Spleen (tissue), 11 donors: ENCODE data around the gene PAX7. TPM values are rescaled to one million over a fixed set of nuclear protein-coding genes. Genes with fewer than 3 reads are reported as not detected.

ENCODE experiments used
- DNase-seq: peaks from one replicate; pipeline ENCODE4 v3.0.0-alpha.2; 2020
- H3K27ac ChIP-seq, 8 donors: fragments of 200-600 bp; sonication (generic) in 7 of 8; 1 replicate in 4 of 8; 2 replicates in 4 of 8; pipeline versions ENCODE4 v1.5.0 to v1.8.0; 2016 to 2021; ENCODE audit warnings: inconsistent platforms in 4 of 8, mild to moderate bottlenecking in 4 of 8, moderate library complexity in 1 of 8
- H3K27me3 ChIP-seq, 7 donors: fragments of 200-600 bp; sonication (generic) in 6 of 7; replicated peaks in 1 of 7; 1 replicate in 4 of 7; 2 replicates in 3 of 7; pipeline versions ENCODE4 v1.5.0 to v1.8.0; 2016 to 2021; ENCODE audit warnings: inconsistent platforms in 3 of 7, mild to moderate bottlenecking in 1 of 7
- H3K36me3 ChIP-seq, 6 donors: fragments of 200-600 bp; sonication (generic) in 5 of 6; 1 replicate in 4 of 6; 2 replicates in 2 of 6; pipeline versions ENCODE4 v1.5.0 to v1.8.0; 2016 to 2021; ENCODE audit warnings: inconsistent platforms in 2 of 6
- H3K4me1 ChIP-seq, 6 donors: fragments of 200-600 bp; sonication (generic) in 5 of 6; 1 replicate in 3 of 6; 2 replicates in 3 of 6; pipeline versions ENCODE4 v1.5.0 to v1.8.0; 2016 to 2021; ENCODE audit warnings: inconsistent platforms in 3 of 6
- H3K4me3 ChIP-seq, 8 donors: fragments of 200-600 bp; sonication (generic) in 7 of 8; 1 replicate in 4 of 8; 2 replicates in 4 of 8; pipeline versions ENCODE4 v1.5.0 to v1.8.0; 2016 to 2021; ENCODE audit warnings: inconsistent platforms in 4 of 8, mild to moderate bottlenecking in 4 of 8, moderate library complexity in 2 of 8
- H3K9me3 ChIP-seq, 8 donors: fragments of 200-600 bp; sonication (generic) in 7 of 8; 1 replicate in 4 of 8; 2 replicates in 4 of 8; pipeline versions ENCODE4 v1.5.0 to v1.8.0; 2016 to 2021; ENCODE audit warnings: inconsistent platforms in 4 of 8
- POLR2A ChIP-seq, 3 donors: fragments of 450-650 bp; IDR thresholded peaks; one replicate each; pipeline ENCODE4 v1.5.1; 2017; ENCODE audit warnings: antibody characterized with exemption in 3 of 3, mild to moderate bottlenecking in 1 of 3
- POLR2AphosphoS5 ChIP-seq, 3 donors: sonication (generic); formaldehyde crosslinking; IDR thresholded peaks; one replicate each; pipeline ENCODE4 v1.5.1; 2017; ENCODE audit warnings: antibody characterized with exemption in 3 of 3
- WGBS, 5 donors: extraction: QIAGEN DNeasy Blood & Tissue Kit in 3 of 5; methylation state at CpG; one replicate each; pipeline versions ENCODE4 v1.1.5 to v1.1.7; 2013 to 2018; 5-methylcytosine and 5-hydroxymethylcytosine counted together
- intact Hi-C: fragments of 100-400 bp; cut with DNase I; formaldehyde crosslinking; loops from one replicate; pipeline ENCODE4 v1.15.0; 2023; ENCODE audit warnings: low total_unique reads
- polyA plus RNA-seq, 3 donors: library from polyadenylated mRNA; stranded (reverse); fragments of 200-250 nt; gene quantifications; one replicate each; pipeline ENCODE4 v1.2.1, GENCODE V29; 2013
- total RNA-seq, 7 donors: library from RNA; depleted of rRNA in 3 of 7; stranded (reverse); fragments of >200 nt in 3 of 7; fragmentation: NEBNext Ultra II Directional in 4 of 7; extraction: Animal tissue kit (Norgen Biotek cat#: 25700) in 4 of 7; gene quantifications; one replicate each; pipeline versions ENCODE4 v1.1.0 to v1.2.1, GENCODE V29; 2016 to 2021
- TF ChIP-seq, protein P1 (sequence below), 11 experiments: fragments of 200-600 bp in 7 of 11; fragments of 450-650 bp in 4 of 11; sonication (generic) in 4 of 11; IDR thresholded peaks in 8 of 11; conservative IDR thresholded peaks in 3 of 11; 1 replicate in 7 of 11; 2 replicates in 4 of 11; pipeline versions ENCODE4 v1.4.0 to v1.8.0; 2016 to 2021; ENCODE audit warnings: antibody characterized with exemption in 11 of 11, inconsistent platforms in 4 of 11, mild to moderate bottlenecking in 1 of 11
- donor health status: healthy with polysubstance abuse.
- donor health status: DM: no; HTN: no; CAD: no; lungs with moderate emphysema.
- donor health status: DM: no; HTN: no; CAD: no.
- donor health status: Bipolar disorder and iron deficiency.
- donor health status: healthy.
- donor health status: DM: no; HTN: no; CAD: no.
- donor health status: DM: yes; HTN: yes; CAD: no.

The PAX7 gene
- total and polyA plus RNA-seq, 10 donors, result not detected

DNA sequence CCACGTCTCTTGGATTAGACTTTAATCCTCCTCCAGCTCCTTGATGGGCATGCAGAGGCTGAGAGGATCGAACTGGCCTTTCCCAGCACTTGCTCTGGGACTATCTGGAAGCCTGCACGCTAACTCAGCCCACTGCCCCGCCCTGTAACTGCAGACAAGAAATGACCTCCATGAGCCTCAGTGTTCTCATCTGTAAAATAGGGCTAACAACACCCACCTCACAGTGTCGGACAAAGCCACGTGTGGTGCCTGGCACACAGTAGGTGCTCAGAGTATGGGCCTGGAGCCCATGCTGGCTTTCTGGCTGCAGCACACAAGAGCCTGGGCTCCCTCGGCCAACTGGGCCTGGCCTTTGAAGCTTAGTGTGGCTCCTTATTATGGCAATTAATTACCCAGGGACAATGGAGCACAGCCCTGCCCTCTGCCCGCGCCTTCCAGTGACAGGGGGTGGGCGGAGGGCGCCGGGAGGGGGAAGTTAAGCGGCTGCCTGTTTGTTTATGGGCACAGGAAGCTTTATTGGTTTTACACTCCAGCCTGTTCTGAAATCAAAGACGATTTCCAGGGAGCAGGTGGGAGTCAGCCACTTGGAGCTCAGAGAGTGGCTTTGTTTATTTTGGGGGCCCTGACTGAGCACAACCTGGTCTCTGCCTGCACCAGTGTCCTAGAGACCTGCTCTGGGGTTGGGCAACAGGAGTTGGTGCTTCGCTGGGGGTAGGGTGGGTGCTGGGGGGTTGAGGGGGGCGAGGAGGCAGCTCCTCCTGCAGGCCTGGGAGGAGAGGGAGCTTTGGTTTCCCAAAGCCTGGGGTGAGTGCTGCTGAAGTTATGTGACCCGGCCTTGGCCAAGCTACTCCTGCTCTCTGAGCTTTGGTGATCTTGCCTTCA is 31.0 kb downstream of the PAX7 start:
- H3K27ac ChIP-seq, result no peak overlapping the region
- H3K27me3 ChIP-seq, result peaks cover 0 to 96% (median 11%) of the 10 kb centered on the region in 7 donors
- DNase-seq, result no peak
- intact Hi-C loops, result no loop called here
- H3K36me3 ChIP-seq, result no peaks in the 10 kb centered on the region
- TF ChIP-seq, protein P1, sequence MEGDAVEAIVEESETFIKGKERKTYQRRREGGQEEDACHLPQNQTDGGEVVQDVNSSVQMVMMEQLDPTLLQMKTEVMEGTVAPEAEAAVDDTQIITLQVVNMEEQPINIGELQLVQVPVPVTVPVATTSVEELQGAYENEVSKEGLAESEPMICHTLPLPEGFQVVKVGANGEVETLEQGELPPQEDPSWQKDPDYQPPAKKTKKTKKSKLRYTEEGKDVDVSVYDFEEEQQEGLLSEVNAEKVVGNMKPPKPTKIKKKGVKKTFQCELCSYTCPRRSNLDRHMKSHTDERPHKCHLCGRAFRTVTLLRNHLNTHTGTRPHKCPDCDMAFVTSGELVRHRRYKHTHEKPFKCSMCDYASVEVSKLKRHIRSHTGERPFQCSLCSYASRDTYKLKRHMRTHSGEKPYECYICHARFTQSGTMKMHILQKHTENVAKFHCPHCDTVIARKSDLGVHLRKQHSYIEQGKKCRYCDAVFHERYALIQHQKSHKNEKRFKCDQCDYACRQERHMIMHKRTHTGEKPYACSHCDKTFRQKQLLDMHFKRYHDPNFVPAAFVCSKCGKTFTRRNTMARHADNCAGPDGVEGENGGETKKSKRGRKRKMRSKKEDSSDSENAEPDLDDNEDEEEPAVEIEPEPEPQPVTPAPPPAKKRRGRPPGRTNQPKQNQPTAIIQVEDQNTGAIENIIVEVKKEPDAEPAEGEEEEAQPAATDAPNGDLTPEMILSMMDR (IDR thresholded peaks at IDR 0.05 in 8 of 11, conservative IDR thresholded peaks at IDR 0.05 in 3 of 11), result no peak
- TF ChIP-seq POLR2AphosphoS5 (IDR thresholded peaks at IDR 0.05) (no peak), POLR2A (IDR thresholded peaks at IDR 0.05) (no peak)
- 36 to 43% (median 38%) methylated on average over 14 to 17 of the region's 17 CpGs for WGBS, 5 donors
- no peaks in the 10 kb centered on the region for H3K9me3 ChIP-seq
- no peak overlapping the region for H3K4me3 ChIP-seq
- H3K4me1 ChIP-seq, result no peaks in the 10 kb centered on the region

DNA sequence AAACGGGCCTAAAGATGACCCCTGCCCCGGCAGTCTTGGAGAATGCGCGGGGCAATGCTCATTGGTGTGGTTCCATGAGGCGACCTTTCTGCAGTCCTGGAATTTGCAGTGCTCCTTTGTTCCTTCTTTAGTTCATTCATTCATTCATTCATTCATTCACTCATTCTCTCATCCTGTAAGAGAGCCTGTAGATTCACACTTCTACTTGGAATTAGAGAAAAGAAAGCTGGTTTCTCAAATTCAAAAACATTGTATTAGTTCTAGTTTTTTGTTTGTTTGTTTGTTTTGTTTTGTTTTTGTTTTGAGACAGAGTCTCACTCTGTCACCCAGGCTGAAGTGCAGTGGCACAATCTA is 31.6 kb downstream of the PAX7 start:
- Histone ChIP-seq H3K36me3 (no peaks in the 10 kb centered on the region), H3K27ac (no peak overlapping the region), H3K9me3 (no peaks in the 10 kb centered on the region), H3K27me3 (peaks cover 0 to 94% (median 10%) of the 10 kb centered on the region in 7 donors), H3K4me1 (no peaks in the 10 kb centered on the region), H3K4me3 (no peak overlapping the region)
- WGBS, 5 donors, result 53 to 70% (median 63%) methylated on average over 5 of the region's 5 CpGs
- TF ChIP-seq POLR2AphosphoS5 (IDR thresholded peaks at IDR 0.05), result no peak
- intact Hi-C loops, result no loop called here
- DNase-seq, result no peak

DNA sequence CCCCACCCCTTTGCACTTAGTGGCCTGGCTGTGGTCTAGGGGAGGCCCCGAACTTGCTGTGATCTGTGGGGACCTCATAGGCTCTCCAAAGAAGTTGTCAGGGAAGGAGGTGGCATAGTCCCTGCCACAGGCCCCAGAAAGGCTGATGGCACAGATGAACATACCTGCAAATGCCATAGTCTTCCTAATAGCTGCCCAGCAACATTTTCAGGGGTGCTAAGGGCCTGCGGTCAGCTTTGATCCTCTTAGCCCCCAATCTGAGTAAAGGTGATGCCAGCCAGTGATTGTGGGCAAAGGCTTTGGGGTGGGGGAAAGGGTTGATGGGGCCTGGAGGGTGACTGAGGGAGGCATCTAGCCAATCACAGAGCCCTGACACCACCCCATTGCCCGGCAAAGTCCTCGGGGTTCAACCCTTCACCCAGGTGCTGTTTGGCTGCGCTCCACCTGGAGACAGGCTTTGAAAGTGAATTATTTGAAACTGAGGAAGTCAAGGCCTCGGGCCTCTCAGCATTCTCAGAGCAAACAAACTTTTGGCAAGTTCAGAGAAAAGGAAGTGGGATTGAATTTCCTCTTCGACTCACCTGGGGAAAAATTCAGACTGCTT is 35.8 kb downstream of the PAX7 start:
- intact Hi-C loops, result no loop called here
- no peaks in the 10 kb centered on the region for H3K36me3 ChIP-seq
- H3K27ac ChIP-seq, result no peak overlapping the region
- H3K4me3 ChIP-seq, result no peak overlapping the region
- WGBS, 5 donors, result 51 to 65% (median 58%) methylated on average over 7 of the region's 7 CpGs
- H3K27me3 ChIP-seq, result peaks cover 0 to 94% (median 4%) of the 10 kb centered on the region in 7 donors
- no peaks in the 10 kb centered on the region for H3K4me1 ChIP-seq
- no peaks in the 10 kb centered on the region for H3K9me3 ChIP-seq
- no peak for TF ChIP-seq POLR2AphosphoS5 (IDR thresholded peaks at IDR 0.05)
- TF ChIP-seq POLR2A (IDR thresholded peaks at IDR 0.05), result no peak
- TF ChIP-seq, protein P1 (IDR thresholded peaks at IDR 0.05 in 8 of 11, conservative IDR thresholded peaks at IDR 0.05 in 3 of 11), result no peak
- DNase-seq, result no peak

DNA sequence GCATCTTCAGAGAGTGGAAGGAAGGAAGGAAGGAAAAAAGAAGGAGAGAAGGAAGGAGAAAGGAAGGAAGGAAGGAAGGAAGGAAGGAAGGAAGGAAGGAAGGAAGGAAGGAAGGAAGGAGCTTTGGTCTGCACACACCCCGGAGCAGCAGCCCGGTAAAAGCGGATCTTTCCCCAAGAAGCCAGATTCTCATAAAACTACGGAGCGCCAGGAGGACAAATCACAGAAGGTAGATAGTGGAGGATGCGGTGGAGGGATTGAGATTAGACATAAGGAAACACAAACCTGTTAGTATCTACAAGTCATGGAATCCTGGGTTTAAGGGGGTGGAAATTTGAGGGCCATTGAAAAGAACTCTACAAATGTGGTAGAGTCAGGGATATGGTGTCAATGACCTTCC is 36.7 kb downstream of the PAX7 start:
- no peak overlapping the region for H3K4me3 ChIP-seq
- TF ChIP-seq, protein P1 (IDR thresholded peaks at IDR 0.05 in 8 of 11, conservative IDR thresholded peaks at IDR 0.05 in 3 of 11), result no peak
- TF ChIP-seq POLR2AphosphoS5 (IDR thresholded peaks at IDR 0.05) (no peak), POLR2A (IDR thresholded peaks at IDR 0.05) (no peak)
- H3K9me3 ChIP-seq, result no peaks in the 10 kb centered on the region
- WGBS, 5 donors, result 68 to 75% (median 70%) methylated on average over 6 of the region's 6 CpGs
- peaks cover 0 to 91% (median 0%) of the 10 kb centered on the region in 7 donors for H3K27me3 ChIP-seq
- intact Hi-C loops, result no loop called here
- H3K4me1 ChIP-seq, result no peaks in the 10 kb centered on the region
- H3K36me3 ChIP-seq, result no peaks in the 10 kb centered on the region
- DNase-seq, result no peak
- H3K27ac ChIP-seq, result no peak overlapping the region
